AG09309 (cell line): ENCODE data around the gene PPIF.

Experiments
- DNase-seq: peaks from one replicate; pipeline ENCODE4 v3.0.0-alpha.2; 2010; ENCODE audit warnings: low read depth
- H3K4me3 ChIP-seq: 2 replicates; pipeline ENCODE4 v1.5.1; 2011; ENCODE audit warnings: mild to moderate bottlenecking, low read depth, low read length, moderate library complexity; ENCODE audit not compliant: control insufficient read depth
- CTCF ChIP-seq: IDR thresholded peaks from 2 replicates; pipeline ENCODE4 v1.5.1; 2011; ENCODE audit warnings: mild to moderate bottlenecking, low read depth, low read length, inconsistent platforms; ENCODE audit not compliant: insufficient read depth, control insufficient read depth; ENCODE audit errors: missing control alignments

The PPIF gene

GRCh38 chr10:79320316-79320715 is 27.0 kb upstream of the PPIF start:
- H3K4me3 ChIP-seq, result no peak overlapping the region
- no peak for DNase-seq
- TF ChIP-seq CTCF, result no peak

GRCh38 chr10:79320820-79321493 is 26.3 kb upstream of the PPIF start:
- TF ChIP-seq CTCF, result no peak
- no peak overlapping the region for H3K4me3 ChIP-seq
- peak; percentile 87 for DNase-seq

- no peak overlapping the region for H3K4me3 ChIP-seq
- no peak for TF ChIP-seq CTCF
- no peak for DNase-seq
These were observed 25.8 kb upstream of the PPIF start for GRCh38 chr10:79321494-79321882.

- no peak for TF ChIP-seq CTCF
- H3K4me3 ChIP-seq, result no peak overlapping the region
- DNase-seq, result no peak
These were observed 25.3 kb upstream of the PPIF start for GRCh38 chr10:79321951-79322350.

- H3K4me3 ChIP-seq, result no peak overlapping the region
- TF ChIP-seq CTCF, result no peak
- DNase-seq, result peak; percentile 78
These were observed 24.4 kb upstream of the PPIF start for GRCh38 chr10:79322616-79323543.

- no peak overlapping the region for H3K4me3 ChIP-seq
- DNase-seq, result no peak
- no peak for TF ChIP-seq CTCF
These were observed 23.7 kb upstream of the PPIF start for GRCh38 chr10:79323602-79324001.
